Activated CD4-positive, alpha-beta T cell treated with anti-CD3 and anti-CD28 coated beads, Interleukin-2, amount 50 U/mL, for 24 hours (primary cell): ENCODE data around the gene FLACC1.
"Not testable (repeated sequence)": the region's sequence is repeated elsewhere in the genome, so short reads cannot be mapped to it uniquely, and the experiment has no call there.

ENCODE experiments used
- DNase-seq, 2 donors: peaks; one replicate each; pipeline ENCODE4 v3.0.0-alpha.2; 2020; ENCODE audit warnings: low read depth in 1 of 2, low spot score in 1 of 2

FLACC1 gene

DNA sequence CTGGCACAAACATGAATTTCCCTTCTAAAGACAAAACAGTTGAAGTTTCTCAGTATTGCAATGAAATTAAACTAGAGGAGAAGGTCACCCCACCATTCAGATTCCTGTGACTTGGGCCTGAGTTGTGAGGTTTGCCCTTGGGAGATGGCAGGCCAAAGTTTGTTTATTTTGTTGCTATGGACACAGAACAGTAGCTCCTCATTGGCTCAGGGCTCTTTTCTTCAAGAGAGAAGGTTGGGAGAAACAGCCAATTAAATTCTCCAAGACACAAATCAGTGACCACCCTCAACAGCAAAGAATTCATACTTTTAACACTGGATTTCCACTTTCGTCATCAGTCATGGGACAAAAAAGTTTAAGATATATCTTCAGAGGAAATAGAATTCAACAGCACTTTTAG lies at the start of gene FLACC1:
FLACC1 (minus strand) TSS at position 125 of the 400 bp plus-strand sequence. CDS start 5,941 bp downstream, outside the sequence.
- DNase-seq: no peak

DNA sequence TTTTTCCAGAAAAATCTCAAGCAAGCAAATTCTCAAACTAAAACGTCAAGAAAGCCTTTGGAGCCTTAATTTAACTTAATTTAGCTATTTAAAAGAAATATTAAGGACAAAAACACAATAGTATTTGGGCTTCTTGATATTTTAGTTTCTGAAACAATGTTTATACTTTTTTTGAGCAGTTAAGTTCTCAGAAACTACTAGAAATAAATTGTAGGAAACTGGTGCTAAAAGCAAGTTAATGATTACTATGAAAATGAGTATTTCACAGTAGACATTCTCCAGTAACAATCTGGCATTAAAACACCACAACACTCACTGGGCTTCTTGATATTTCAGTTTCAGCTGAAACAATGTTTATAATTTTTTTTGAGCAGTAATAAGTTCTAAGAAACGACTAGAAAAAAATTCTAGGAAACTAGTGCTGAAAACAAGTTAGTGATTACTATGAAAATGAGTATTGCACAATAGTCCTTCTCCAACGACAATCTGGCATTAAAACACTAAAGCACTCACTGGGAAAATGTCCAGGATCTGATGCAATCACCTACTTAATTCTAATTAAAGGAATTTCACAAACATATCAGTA lies 49.0 kb upstream of the FLACC1 start:
- no peak for DNase-seq

- no peak for DNase-seq
Measured at GRCh38 chr2:201404699-201405280, 47.6 kb upstream of the FLACC1 start.

GRCh38 chr2:201403880-201404279 lies 46.7 kb upstream of the FLACC1 start:
- DNase-seq: no peak

DNA sequence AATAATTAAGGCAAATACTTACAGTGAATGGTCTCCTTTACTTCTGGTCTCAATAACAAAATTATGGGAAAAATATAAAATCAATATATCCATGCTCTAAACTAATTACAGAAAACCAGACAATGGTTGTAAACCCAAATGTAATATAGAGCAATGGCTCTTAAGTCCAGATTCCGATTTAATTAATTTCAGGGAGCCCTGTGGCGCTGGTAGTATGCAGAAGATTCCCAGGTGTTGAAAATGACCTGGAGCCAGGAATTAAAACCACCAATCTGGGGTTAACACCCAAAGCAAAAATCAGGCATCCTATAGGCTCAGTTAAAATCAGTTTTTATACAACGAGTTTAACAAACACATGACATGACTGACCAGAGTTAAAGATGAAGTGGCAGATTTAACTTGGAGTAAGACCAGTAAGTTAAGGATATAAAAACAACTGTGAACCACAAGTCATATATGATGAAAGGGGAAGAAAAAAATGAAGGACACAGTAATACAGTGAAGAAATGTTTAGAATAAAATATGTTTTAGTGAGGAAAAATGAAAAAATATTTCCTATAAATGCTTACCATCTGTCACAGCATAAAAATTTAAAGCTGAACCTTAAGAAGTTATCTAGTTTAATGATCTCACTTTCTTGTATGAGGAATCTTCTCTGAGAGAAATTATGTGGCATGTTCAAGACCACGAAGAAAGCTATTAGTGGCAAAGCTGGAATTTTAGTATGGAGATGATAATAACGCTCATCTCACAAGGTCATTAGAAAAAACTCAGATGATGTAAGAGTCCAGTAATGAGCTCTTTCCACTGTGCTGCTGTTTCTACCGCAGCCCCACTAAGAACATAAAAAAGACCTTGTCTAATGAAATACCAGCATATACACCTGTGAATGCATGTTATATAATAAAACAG lies 45.8 kb upstream of the FLACC1 start:
- DNase-seq: no peak

DNA sequence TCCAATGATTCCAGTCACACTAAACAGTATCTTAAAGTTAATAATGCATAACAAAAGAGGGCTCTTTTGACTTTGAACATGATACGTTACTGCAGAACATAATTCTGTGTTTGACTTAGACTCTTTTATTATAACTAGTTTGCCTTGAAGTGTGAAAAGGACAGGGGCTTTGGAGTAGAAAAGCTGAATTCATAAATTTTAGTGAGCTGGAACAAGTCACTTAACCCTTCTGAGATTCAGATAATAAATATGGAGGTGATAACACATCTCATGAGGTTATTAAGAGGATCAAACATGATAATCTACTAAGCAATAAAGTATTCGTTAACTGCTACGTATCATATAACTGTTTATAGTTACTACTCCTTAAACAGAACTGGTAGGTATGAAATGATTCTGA lies 44.7 kb upstream of the FLACC1 start:
- no peak for DNase-seq

- no peak for DNase-seq
Measured at GRCh38 chr2:201396595-201396994, 39.5 kb upstream of the FLACC1 start.

DNA sequence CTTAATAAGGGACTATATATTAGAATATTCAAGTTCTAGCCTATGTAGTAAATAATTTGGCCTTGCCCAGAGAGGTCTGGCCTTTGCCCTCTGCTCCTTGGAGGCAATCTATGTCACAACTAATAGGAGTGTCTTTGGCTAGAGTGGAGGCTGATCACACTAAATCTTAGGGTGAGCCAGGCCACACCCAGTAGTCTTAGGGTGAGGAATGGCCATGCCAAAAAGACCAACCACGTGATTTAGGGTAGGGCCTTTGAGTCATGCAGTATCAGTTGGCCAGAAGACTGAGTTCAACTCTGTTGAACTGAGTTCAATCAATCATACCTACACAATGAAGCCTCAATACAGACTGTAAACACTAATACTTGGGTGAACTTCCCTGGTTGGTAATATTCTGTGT lies 26.0 kb upstream of the FLACC1 start:
- DNase-seq: no peak

- no peak for DNase-seq
Measured at GRCh38 chr2:201378496-201379397, 21.6 kb upstream of the FLACC1 start.

- no peak for DNase-seq
Measured at GRCh38 chr2:201377218-201377617, 20.1 kb upstream of the FLACC1 start.

GRCh38 chr2:201369775-201370174 lies 12.6 kb upstream of the FLACC1 start:
- no peak for DNase-seq

- not testable (repeated sequence) for DNase-seq
Measured at GRCh38 chr2:201369318-201369717, 12.2 kb upstream of the FLACC1 start.

DNA sequence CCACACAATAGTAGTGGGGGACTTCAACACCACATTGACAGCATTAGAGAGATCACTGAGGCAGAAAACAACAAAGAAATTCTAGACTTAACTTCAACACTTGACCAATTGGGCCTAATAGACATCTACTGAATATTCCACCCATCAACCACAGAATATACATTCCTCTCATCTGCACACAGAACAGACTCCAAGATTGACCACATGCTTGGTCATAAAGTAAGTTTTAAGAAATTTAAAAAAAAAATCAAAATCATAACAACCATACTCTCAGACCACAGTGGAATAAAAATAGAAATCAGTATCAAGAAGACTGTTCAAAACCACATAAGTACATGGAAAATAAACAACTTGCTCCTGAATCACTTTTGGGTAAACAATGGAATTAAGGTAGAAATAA lies 9.0 kb upstream of the FLACC1 start:
- DNase-seq: no peak

GRCh38 chr2:201363857-201364560 lies 6.9 kb upstream of the FLACC1 start:
- DNase-seq: peak in 1 of 2 donors; percentile 37

GRCh38 chr2:201362396-201362795 lies 5.3 kb upstream of the FLACC1 start:
- no peak for DNase-seq

DNA sequence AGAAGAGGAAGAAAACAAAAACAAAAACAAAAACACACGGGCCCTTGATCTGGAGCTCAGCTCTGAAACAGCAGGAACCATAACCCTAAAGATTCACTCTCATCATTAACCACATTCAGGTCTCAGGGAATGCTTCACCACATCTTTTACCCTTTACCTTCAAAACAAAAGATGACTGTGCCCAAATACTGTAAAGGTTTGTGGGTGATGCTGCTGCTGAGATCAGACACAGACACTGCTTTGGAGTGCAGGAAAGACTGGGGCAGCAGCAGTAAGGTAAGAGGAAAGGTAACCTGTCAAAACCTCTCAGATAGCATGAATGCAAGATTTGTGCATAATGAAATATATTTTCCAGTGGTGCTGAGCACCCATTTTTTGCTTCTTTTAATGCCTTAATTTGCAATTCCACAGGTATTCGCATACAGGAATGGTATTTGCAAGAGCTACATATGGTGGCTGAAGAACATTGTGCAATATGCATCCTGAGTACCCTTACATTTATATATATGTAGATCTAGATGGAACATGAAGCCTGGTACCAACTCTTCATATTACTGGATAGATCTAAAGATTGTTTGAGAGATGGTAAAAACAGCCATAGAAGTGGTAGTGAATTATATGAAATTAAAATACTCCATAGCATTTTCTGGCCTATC lies 4.1 kb upstream of the FLACC1 start:
- DNase-seq: no peak

GRCh38 chr2:201360256-201360655 lies 3.1 kb upstream of the FLACC1 start:
- DNase-seq: no peak

- DNase-seq: no peak
Measured at GRCh38 chr2:201358684-201359083, 1.5 kb upstream of the FLACC1 start.

DNA sequence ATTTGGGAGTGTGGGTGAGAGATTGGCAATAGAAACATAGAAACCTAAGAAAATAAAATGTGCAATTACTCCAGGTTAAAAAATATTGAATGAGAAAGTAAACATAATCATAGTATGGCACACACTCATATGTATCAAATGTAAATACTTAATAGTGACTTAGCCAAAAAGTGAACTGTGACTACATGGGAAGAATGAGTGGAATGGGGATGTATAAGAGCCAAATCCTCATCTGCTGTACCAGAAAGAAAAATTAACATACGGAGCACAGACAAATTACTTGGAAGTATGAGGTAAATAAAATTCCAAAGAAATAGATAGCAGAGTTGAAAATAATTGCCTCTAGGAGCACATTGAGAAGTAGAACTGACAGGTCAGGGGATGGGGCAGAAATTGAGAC lies 4.0 kb downstream of the FLACC1 start:
- no peak for DNase-seq

DNA sequence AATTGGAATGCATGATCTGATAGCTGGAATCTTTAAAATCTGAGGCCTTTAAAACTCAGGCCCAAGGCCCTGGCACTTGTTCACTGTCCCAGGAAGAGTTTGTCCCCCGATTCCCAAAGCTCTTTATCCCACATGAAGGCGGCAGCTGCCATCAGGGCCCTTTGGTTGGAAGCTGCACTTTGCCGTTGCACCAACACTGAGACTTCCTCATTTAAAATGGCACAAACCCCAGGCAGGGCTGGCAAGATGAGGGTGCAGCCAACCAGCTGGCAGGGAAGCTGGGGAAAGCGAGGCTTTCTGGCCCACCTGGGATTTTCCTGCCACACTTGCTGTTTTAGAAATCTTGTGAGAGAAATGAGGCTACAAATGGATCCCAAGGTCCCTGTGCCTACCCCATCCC lies 6.3 kb downstream of the FLACC1 start:
- no peak for DNase-seq
